NCI-H226 (cell line): ENCODE results near the gene ASS1.

Source experiments
- DNase-seq: peaks from one replicate; pipeline ENCODE4 v3.0.0-alpha.2; 2015

Gene ASS1

GRCh38 chr9:130539420-130540223, 94.9 kb downstream of the ASS1 start:
- DNase-seq, result peak; percentile 64

- DNase-seq, result no peak
Measured at GRCh38 chr9:130541533-130541932, 96.8 kb downstream of the ASS1 start.

- DNase-seq, result no peak
Measured at GRCh38 chr9:130542038-130542437, 97.3 kb downstream of the ASS1 start.

GRCh38 chr9:130542457-130543228, 97.9 kb downstream of the ASS1 start:
- DNase-seq, result peak; percentile 18

- DNase-seq, result no peak
Measured at GRCh38 chr9:130543368-130543767, 98.6 kb downstream of the ASS1 start.

GRCh38 chr9:130543859-130544258, 99.1 kb downstream of the ASS1 start:
- no peak for DNase-seq

GRCh38 chr9:130544364-130544763, 99.6 kb downstream of the ASS1 start:
- no peak for DNase-seq

GRCh38 chr9:130548103-130548502, 103.3 kb downstream of the ASS1 start:
- no peak for DNase-seq

GRCh38 chr9:130549093-130549735, 104.5 kb downstream of the ASS1 start:
- DNase-seq, result peak; percentile 3
